ENCODE results near the gene RAD54L.

DNA sequence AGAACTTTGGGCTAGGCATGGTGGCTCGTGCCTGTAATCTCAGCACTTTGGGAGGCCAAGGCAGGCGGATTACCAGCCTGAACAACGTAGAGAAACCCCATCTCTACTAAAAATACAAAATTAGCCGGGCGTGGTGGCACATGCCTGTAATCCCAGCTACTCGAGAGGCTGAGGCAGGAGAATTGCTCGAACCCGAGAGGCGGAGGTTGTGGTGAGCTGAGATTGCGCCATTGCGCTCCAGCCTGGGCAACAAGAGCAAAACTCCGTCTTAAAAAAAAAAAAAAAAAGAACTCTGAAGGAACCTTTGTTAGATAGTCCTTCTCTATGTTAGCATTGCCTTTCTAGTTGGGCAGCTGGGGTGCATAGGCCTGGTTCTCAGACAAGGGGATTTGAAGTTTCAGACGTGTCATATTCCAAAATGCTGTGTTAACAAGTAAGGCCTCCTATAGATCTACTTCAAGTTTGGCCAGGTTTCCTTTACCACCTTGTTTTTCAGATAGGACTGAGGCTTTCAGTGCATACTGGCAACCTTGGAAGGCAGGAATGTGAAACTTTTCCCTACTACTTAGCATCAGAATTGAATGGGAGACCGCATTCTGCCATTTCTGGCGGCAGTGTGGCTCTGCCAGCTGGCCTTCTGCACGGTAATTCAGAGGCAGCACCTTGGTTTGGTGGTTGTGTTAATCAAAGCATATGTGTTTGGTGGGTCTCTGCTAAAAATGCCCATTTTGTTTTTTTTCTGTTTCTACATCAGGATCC is 62.0 kb downstream of the RAD54L start:
- TF ChIP-seq, protein P1, sequence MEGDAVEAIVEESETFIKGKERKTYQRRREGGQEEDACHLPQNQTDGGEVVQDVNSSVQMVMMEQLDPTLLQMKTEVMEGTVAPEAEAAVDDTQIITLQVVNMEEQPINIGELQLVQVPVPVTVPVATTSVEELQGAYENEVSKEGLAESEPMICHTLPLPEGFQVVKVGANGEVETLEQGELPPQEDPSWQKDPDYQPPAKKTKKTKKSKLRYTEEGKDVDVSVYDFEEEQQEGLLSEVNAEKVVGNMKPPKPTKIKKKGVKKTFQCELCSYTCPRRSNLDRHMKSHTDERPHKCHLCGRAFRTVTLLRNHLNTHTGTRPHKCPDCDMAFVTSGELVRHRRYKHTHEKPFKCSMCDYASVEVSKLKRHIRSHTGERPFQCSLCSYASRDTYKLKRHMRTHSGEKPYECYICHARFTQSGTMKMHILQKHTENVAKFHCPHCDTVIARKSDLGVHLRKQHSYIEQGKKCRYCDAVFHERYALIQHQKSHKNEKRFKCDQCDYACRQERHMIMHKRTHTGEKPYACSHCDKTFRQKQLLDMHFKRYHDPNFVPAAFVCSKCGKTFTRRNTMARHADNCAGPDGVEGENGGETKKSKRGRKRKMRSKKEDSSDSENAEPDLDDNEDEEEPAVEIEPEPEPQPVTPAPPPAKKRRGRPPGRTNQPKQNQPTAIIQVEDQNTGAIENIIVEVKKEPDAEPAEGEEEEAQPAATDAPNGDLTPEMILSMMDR (conservative IDR thresholded peaks at IDR 0.05; ENCODE audit: low read depth, low read length) = no peak
- no peak for TF ChIP-seq EZH2 (IDR thresholded peaks at IDR 0.05; ENCODE audit: borderline replicate concordance, low read depth, low read length, poor library complexity, severe bottlenecking)

Measured in A673 (cell line).